AG04450 (cell line): ENCODE results near the gene INPP5J. TPM values are rescaled to one million over a fixed set of nuclear protein-coding genes. Genes with fewer than 3 reads are reported as not detected.

Source experiments
- CTCF ChIA-PET: fragments of 300-600, 350-600 bp; formaldehyde crosslinking; extraction: SDS; loops from one replicate; lab custom pipeline; 2022; ENCODE audit warnings: antibody characterized with exemption, inconsistent platforms; lab: Charles Lee
- POLR2A ChIA-PET: fragments of 350-600 bp; formaldehyde crosslinking; extraction: SDS; loops from one replicate; lab custom pipeline; 2021; ENCODE audit warnings: antibody characterized with exemption, inconsistent platforms; lab: Yijun Ruan, JAX
- DNase-seq: peaks from one replicate; pipeline ENCODE4 v3.0.0-alpha.2; 2011; ENCODE audit warnings: low read depth, low spot score
- H3K27ac ChIP-seq: one replicate; pipeline ENCODE4 v1.5.1; 2012; ENCODE audit warnings: low read depth, low read length, control low read depth
- H3K27me3 ChIP-seq: one replicate; pipeline ENCODE4 v1.6.0; 2012; ENCODE audit warnings: low read length; ENCODE audit not compliant: control insufficient read depth, insufficient read depth
- H3K4me3 ChIP-seq: 2 replicates; pipeline ENCODE4 v1.5.1; 2011; ENCODE audit warnings: mild to moderate bottlenecking, low read depth, low read length, control low read depth
- H3K9me3 ChIP-seq: 2 replicates; pipeline ENCODE4 v1.5.1; 2012; ENCODE audit warnings: low read length; ENCODE audit not compliant: control insufficient read depth, insufficient read depth
- polyA plus RNA-seq: library from polyadenylated mRNA; depleted of rRNA; stranded (reverse); fragments of >200 nt; gene quantifications from 2 replicates; pipeline ENCODE4 v1.2.3, GENCODE V29; 2011
- TF ChIP-seq, protein P1 (sequence below): IDR thresholded peaks from 2 replicates; pipeline ENCODE4 v1.5.1; 2011; ENCODE audit warnings: low read depth, low read length, control low read depth, inconsistent platforms

The INPP5J gene
- polyA plus RNA-seq, 1 experiment = 0.91 TPM

DNA sequence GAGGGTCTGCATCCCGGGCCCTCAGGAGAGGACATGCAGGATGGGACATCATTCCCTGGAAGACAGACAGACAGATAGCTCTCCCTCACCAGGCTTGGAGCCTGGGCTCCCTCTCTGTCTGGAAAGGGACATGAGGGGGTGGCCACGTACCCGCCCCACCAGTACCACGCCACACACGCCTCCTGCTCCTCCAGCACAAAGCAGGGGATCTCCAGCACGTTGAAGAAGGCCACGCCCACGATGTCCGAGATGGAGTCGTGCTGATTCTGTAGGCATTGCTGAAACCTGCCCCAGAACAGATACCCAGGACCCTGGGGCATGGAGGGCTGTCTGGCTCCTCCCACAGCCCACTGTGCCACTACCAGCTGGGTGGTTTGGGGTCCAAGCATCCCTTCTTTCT is 15.4 kb downstream of the INPP5J start:
- H3K27ac ChIP-seq = no peak overlapping the region
- no peak for DNase-seq
- no peaks in the 10 kb centered on the region; the same call in 1 of the 2 replicates for H3K9me3 ChIP-seq
- peaks cover 27% of the 10 kb centered on the region for H3K27me3 ChIP-seq
- H3K4me3 ChIP-seq = no peak overlapping the region
- ChIA-PET CTCF (no interaction called here), POLR2A (no interaction called here)
- TF ChIP-seq, protein P1, sequence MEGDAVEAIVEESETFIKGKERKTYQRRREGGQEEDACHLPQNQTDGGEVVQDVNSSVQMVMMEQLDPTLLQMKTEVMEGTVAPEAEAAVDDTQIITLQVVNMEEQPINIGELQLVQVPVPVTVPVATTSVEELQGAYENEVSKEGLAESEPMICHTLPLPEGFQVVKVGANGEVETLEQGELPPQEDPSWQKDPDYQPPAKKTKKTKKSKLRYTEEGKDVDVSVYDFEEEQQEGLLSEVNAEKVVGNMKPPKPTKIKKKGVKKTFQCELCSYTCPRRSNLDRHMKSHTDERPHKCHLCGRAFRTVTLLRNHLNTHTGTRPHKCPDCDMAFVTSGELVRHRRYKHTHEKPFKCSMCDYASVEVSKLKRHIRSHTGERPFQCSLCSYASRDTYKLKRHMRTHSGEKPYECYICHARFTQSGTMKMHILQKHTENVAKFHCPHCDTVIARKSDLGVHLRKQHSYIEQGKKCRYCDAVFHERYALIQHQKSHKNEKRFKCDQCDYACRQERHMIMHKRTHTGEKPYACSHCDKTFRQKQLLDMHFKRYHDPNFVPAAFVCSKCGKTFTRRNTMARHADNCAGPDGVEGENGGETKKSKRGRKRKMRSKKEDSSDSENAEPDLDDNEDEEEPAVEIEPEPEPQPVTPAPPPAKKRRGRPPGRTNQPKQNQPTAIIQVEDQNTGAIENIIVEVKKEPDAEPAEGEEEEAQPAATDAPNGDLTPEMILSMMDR = no peak

DNA sequence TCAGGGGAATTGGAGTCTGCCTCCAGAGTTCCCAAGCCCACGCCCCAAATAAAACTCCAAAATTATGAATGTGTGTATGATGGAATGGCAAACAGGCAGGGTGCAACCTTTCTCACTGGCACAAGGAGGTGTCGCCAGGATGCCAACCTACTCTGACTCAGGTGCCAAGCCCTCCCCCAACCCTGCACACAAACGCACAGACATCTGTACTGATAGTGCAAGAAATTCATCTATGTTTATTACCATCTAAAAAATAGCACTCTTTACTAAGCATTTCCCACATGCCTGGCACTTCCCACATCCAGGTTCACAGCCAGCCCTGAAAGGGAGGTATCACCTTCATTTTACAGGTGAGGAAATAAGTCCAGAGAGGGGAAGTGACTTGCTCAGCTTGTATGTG is 16.3 kb downstream of the INPP5J start:
- CTCF ChIA-PET = interaction anchor here (1.2 kb wide), 1 partner anchor 9 kb away, joined by 3 read pairs; no protein-coding TSS in a partner anchor

DNA sequence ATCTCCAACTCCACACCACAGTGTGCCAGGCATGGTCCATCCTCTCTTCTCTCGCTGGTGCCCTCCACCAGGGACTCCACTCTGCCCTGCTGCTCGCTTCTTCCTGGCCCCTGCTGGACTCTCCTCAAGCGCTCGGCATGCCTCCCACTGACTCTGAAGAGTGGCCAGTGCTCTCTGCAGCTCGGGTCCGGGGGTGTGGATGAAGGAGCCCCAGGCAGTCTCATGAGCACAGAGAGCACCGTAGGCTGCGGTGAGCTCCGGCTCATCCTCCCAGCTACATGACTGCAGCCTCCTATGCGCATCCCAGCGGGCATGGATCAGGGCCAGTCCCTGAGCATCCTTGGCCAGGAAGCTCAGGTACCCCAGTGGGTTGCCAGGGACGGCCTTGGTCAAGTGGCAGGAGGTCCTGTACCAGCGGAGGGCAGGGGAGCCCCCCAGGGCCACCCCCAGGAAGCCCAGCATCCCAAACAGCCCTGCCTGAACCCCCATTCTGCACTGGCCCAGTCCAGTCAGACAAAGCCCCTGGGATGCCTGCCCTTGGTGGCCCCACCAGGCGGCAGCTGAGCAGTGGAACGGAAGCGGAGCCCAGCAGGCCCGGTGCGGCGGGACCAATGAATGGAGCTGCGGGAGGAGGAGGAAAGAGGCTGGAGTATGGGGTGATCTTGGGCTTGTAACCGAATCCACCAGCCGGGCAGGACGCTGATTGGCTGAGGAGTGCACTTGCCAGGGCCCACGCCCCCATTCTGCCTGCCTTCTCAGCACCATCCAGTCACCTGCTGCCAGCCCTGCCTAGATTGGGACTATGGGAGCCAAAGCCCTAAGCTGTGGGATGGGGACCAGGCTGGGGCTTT is 17.3 kb downstream of the INPP5J start, which contains the start of gene PLA2G3:
PLA2G3 (minus strand) TSS at position 643 of the 851 bp plus-strand sequence; CDS start at position 489, 154 bp downstream.
- H3K27me3 ChIP-seq = peaks cover 27% of the 10 kb centered on the region
- H3K27ac ChIP-seq = no peak within 1 kb of the TSS
- H3K9me3 ChIP-seq = peaks cover 7% of the 10 kb centered on the region
- no peak within 1 kb of the TSS for H3K4me3 ChIP-seq
- ChIA-PET CTCF (interaction anchor here (0.5 to 2.3 kb wide), 5 partner anchors 8 to 692 kb away, joined by 3 to 12 read pairs (median 3); partner anchors contain the start of genes INPP5J and SELENOM), POLR2A (interaction anchor here (1.0 kb wide), 1 partner anchor 21 kb away, joined by 4 read pairs; no protein-coding TSS in a partner anchor)
- TF ChIP-seq, protein P1 = peak; percentile 26; the same call in 1 of the 2 replicates
- DNase-seq = no peak

More for the DNA sequence above, 16.3 kb downstream of the INPP5J start:
- DNase-seq = no peak
- TF ChIP-seq, protein P1 = no peak
- H3K27ac ChIP-seq = no peak overlapping the region
- H3K9me3 ChIP-seq = no peaks in the 10 kb centered on the region; the same call in 1 of the 2 replicates
- no peak overlapping the region for H3K4me3 ChIP-seq
- H3K27me3 ChIP-seq = peaks cover 27% of the 10 kb centered on the region
- POLR2A ChIA-PET = interaction anchor here (0.6 kb wide), 1 partner anchor 737 kb away, joined by 3 read pairs; no protein-coding TSS in a partner anchor

DNA sequence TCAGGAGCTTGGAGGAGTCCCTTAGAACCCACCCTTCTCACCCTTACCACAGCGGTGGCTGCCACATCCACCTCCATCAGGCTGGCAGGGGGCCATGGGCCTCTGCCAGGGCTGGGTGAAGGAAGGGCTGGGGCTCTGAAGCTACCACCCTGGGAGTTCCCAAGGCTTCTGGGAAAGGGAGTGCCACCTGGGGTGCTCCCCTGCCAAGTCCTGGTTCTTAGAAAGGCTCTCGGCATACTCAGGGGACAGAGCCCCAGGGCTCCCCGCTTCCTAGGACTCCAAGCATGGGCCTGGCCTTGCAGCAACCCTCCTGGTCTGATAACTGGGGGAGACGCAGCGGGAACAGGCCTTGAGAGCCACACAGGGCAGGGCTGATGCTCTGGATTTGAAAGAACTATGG is 18.0 kb downstream of the INPP5J start:
- CTCF ChIA-PET = interaction anchor here (0.5 to 2.3 kb wide), 5 partner anchors 12 to 693 kb away, joined by 3 to 12 read pairs (median 4); partner anchors contain the start of genes INPP5J and SELENOM
- POLR2A ChIA-PET = interaction anchor here (1.0 kb wide), 1 partner anchor 21 kb away, joined by 4 read pairs; no protein-coding TSS in a partner anchor
- TF ChIP-seq, protein P1 = no peak

DNA sequence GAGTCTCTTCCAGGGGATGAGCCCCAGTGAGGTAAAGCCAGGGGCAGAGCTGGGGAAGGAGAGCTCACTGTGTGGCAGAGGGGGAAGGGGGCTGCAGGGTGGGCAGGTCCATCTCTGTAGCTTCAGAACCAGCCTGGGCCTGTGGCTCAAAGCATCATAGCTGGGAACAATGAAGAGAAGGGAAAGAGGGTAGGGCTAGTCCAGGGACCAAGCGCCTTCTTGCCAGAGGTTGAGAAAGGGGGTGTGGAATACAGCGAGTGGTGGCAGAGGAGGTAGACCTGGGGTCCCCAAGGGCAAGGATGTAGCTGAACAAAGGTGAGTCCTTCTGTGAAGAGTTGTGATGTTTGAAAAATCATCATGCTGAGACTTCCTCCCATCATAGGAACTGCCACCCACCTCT is 18.8 kb downstream of the INPP5J start:
- POLR2A ChIA-PET = no interaction called here
- peaks cover 27% of the 10 kb centered on the region for H3K27me3 ChIP-seq
- no peak overlapping the region for H3K4me3 ChIP-seq
- peaks cover 8% of the 10 kb centered on the region for H3K9me3 ChIP-seq
- TF ChIP-seq, protein P1 = no peak
- CTCF ChIA-PET = interaction anchor here (1.0 to 2.3 kb wide), 3 partner anchors 11 to 34 kb away, joined by 4 to 12 read pairs (median 7); partner anchors contain the start of genes INPP5J and SELENOM
- no peak for DNase-seq
- no peak overlapping the region for H3K27ac ChIP-seq

More for the DNA sequence above, 18.0 kb downstream of the INPP5J start:
- Histone ChIP-seq H3K27ac (no peak overlapping the region), H3K9me3 (peaks cover 8% of the 10 kb centered on the region), H3K27me3 (peaks cover 27% of the 10 kb centered on the region), H3K4me3 (no peak overlapping the region)
- no peak for DNase-seq
